HAP-1 (cell line): ENCODE results near the gene UTRN.

ENCODE experiments used
- DNase-seq, 2 experiments: peaks; one replicate each; pipeline ENCODE4 v3.0.0-alpha.2; 2016 to 2020; ENCODE audit warnings: low spot score in 2 of 2
- H3K27me3 ChIP-seq: fragments of 250-450 bp; sonication (Bioruptor Pico); 2 replicates; pipeline ENCODE4 v1.5.1; 2020; ENCODE audit warnings: low read depth, mild to moderate bottlenecking, moderate library complexity
- H3K36me3 ChIP-seq: fragments of 250-450 bp; sonication (Bioruptor Pico); replicated peaks from 2 replicates; pipeline ENCODE4 v1.5.1; 2020; ENCODE audit warnings: mild to moderate bottlenecking
- H3K4me1 ChIP-seq: fragments of 250-450 bp; sonication (Bioruptor Pico); 2 replicates; pipeline ENCODE4 v1.5.1; 2020; ENCODE audit warnings: mild to moderate bottlenecking
- H3K4me3 ChIP-seq: fragments of 250-450 bp; sonication (Bioruptor Pico); 2 replicates; pipeline ENCODE4 v1.5.1; 2020; ENCODE audit warnings: mild to moderate bottlenecking, moderate library complexity
- H3K9me3 ChIP-seq: fragments of 250-450 bp; sonication (Bioruptor Pico); 2 replicates; pipeline ENCODE4 v1.5.1; 2020; ENCODE audit warnings: mild to moderate bottlenecking, moderate library complexity
- in situ Hi-C: fragments of 300-500 bp; cut with MboI; formaldehyde crosslinking; loops from 3 replicates; pipeline ENCODE4 v1.14.3; 2020; ENCODE audit warnings: low sequenced_read_pairs, inconsistent platforms, mixed read lengths

Gene UTRN

DNA sequence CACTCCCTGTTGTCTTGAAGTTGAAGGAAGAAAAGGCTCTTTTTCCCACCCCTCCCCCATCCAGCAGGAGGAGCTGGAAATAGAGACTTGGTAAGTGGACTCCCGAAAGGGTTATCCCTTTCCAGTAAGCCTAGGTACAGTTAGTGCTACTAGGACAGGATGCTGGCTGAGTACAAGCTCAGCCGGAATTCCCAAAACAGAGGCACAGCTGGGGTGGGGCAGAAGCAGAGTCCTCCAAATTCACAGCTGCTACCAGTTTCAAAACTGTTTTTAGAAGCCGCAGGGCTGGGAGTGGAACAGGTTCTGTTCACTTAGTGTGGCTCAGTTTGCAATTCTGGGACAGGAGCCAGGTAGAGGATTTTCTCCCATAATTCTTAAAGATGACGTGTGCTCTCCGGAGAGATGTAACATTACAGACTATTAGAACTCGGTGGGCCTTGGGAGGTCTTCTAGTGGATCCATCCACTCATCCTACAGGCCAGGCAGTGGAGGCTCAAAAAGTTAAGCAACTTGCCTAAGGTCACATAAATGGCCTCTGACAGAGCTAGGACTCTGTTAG, 19.0 kb upstream of the UTRN start:
- in situ Hi-C loops = no loop called here
- H3K27me3 ChIP-seq = no peaks in the 10 kb centered on the region
- no peak overlapping the region for H3K4me3 ChIP-seq
- DNase-seq = peak; percentile 65
- no peaks in the 10 kb centered on the region for H3K36me3 ChIP-seq
- no peaks in the 10 kb centered on the region; the same call in 1 of the 2 replicates for H3K9me3 ChIP-seq
- peaks cover 30% of the 10 kb centered on the region for H3K4me1 ChIP-seq

DNA sequence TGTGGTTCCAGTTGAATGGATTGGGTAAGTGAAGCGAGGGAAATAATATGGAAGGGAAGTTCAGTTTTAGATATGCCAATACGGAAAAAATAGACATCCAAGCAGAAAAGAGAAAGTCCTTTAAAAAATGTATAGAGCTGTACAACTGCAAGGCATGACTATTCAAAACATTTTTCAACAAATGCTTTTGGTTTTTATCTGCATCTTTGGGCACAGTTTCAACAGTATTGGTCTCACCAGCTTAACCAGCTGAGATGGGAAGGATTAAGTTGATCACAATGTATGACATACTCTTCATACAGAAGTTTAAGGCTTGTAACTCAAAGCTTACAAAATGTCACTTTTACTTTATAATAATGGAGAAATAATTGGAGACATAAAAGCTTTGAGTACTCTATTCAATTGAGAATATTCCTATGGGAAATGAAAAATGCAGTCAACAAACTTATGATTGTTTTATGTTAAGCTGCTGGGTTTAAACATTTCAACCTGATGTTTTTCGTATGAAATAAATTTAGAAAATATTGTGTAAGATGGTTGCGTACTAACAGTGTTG, 16.3 kb upstream of the UTRN start:
- H3K27me3 ChIP-seq = no peaks in the 10 kb centered on the region
- in situ Hi-C loops = no loop called here
- DNase-seq = no peak
- H3K4me3 ChIP-seq = no peak overlapping the region
- H3K4me1 ChIP-seq = peaks cover 28% of the 10 kb centered on the region
- H3K36me3 ChIP-seq = no peaks in the 10 kb centered on the region
- no peaks in the 10 kb centered on the region; the same call in 1 of the 2 replicates for H3K9me3 ChIP-seq

DNA sequence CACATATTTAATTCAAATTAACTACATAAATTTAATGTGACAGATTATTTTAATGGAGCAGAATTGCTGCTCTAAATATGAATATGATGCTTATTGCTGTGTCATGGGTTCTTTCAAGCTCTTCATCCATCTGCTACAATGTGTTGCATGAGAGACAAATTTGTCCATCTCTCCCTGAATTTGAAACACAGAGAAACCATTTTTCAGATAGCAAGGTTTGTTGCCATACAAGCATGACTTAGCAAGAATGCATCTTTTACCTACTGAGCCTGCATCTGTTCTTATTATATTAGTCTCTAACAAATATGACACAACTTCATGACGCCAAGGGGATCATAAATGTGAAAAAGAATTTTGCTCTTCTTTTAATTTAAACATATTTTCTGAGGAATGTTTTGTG, 8.0 kb upstream of the UTRN start:
- H3K4me3 ChIP-seq = no peak overlapping the region
- no peaks in the 10 kb centered on the region for H3K9me3 ChIP-seq
- H3K27me3 ChIP-seq = no peaks in the 10 kb centered on the region
- H3K4me1 ChIP-seq = no peaks in the 10 kb centered on the region
- in situ Hi-C loops = no loop called here
- H3K36me3 ChIP-seq = no peaks in the 10 kb centered on the region
- DNase-seq = no peak

DNA sequence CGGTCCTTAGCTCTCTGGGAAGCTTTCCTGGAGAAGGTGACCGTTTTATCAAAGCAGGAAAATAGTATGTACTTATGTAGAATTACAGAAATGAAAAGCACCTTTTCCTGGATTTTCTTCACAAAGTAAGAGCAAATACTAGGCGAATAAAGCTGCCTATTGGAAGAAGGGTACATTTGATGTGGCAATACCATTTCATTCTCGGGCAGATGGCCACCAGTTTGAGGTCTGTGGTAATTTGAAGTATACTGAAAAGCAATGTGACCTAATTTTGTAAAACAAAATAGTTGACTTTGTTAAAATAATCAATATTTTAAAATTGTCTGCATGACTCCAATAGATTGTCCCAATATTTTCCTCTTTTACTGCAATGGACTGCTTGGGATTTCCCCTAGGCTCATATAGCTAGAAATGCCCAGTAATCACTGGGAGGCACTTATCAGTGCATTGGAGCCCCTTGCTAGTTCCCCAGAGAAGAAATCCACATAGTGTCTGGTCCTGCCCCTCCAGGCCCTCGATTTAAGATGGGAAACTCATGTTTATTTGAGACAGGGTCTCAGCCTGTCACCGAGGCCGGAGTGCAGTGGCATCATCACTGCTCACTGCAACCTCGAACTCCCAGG, 7.4 kb upstream of the UTRN start:
- Histone ChIP-seq H3K4me3 (no peak overlapping the region), H3K36me3 (no peaks in the 10 kb centered on the region), H3K4me1 (no peaks in the 10 kb centered on the region), H3K27me3 (no peaks in the 10 kb centered on the region), H3K9me3 (no peaks in the 10 kb centered on the region)
- no peak for DNase-seq
- in situ Hi-C loops = no loop called here

DNA sequence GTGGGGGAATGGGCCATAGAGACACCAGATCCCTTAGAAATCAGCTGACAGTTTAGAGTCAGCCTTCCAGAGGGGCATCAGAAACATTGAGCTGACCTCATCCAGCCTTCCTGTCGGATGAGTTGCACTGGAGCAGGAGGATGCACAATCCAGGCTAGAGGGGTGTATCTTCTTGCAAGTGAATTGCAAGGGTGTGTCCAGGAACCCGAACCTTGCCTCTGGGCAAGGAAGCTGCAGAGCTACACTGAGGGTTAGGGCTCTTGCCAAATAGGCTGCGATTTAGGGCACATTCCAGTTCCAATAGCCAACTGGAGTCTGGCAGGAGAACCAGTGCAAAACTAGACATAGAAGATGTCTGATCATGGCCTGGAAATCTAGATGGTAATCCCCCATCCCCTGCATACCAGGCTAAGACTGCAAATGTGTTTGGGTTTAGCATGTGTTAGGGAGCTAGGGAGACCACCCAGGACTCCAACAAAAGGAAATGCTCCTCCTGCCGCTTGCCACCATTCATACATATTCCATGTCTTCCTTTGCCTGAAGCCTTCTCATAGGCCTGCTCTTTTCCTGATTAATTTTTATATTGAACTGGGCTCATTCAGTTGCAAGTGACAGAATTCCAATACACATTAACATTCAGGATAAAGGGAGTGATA, 6.3 kb upstream of the UTRN start:
- DNase-seq = no peak

DNA sequence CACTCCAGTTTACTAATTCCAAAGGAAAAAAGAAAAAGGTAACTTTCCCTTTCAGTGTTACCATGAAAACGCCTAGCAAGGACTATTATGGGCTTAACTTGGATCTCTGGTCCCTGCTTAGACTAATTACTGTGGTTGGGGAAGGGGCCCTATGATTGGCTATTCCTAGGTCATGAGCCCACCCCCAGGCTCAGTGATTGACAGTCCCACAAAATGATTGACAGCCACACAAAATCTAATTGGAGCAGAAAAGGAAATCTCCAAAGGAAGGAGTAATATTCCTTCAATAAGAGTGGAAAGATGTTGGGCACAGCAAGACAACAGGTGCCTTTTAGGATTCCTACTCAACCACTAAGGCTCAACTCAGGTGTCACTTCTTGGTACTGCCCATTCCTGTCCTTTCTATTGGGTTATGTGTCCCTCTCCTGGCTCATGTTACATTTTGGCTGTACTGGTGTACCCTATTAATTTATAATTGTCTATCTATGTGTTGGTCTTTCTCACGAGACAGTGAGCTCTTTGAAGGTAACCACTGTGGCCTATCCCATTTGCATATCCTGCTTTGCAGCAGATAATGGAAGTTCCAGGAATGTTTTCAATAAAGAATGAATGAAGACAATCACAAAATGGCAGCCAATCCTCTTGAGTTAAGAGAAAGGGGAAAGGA, 5.5 kb upstream of the UTRN start:
- DNase-seq = no peak
- in situ Hi-C loops = no loop called here
- Histone ChIP-seq H3K9me3 (no peaks in the 10 kb centered on the region), H3K4me3 (no peak overlapping the region), H3K36me3 (no peaks in the 10 kb centered on the region), H3K4me1 (0 out of 2 replicates have a peak, but pooled peaks cover 3% of the 10 kb centered on the region), H3K27me3 (no peaks in the 10 kb centered on the region)

More for the DNA sequence above, 6.3 kb upstream of the UTRN start:
- Histone ChIP-seq H3K27me3 (no peaks in the 10 kb centered on the region), H3K9me3 (no peaks in the 10 kb centered on the region), H3K36me3 (no peaks in the 10 kb centered on the region), H3K4me3 (no peak overlapping the region), H3K4me1 (0 out of 2 replicates have a peak, but pooled peaks cover 2% of the 10 kb centered on the region)
- in situ Hi-C loops = no loop called here

DNA sequence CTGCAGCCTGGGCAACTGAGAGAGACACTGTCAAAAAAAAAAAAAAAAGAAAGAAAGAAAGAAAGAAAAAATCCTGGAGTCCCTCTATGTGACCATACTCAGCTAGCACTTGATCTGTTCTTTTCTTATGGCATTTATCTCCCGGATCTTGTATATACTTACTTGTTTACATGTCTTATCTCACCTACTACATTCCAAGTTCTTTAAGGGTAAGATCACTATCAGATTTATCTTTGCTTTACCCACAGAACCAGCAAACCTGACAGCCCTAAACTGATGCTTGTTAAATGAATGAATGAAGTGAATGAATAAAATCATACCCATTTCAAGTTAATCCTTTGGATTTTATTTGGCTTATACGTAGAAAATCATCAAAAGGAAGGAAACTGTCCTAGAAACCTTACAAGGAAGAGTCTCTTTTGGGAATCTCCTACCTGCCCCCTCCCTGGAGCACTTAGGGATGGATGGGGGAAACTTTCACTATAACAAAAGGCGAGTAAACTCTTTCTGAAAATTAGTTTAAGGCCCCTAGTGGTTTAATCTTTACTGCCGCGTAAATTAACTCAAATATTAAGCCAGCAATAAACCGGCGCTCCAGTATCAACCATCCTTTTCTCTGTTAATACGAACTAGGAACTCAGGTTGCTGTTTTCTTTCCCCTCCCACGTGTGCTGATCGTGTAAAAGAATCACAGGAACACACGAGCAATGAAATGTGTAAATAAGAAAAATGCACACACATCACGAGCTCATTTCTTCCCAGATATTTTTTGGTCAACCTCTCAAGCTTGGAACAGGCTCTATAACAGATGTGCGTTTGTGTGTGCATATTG, 1.3 kb upstream of the UTRN start:
- H3K4me3 ChIP-seq = peak overlapping the region; percentile 71
- peak in 1 of 2 experiments; percentile 24 for DNase-seq
- in situ Hi-C loops = no loop called here
- no peaks in the 10 kb centered on the region for H3K36me3 ChIP-seq
- H3K4me1 ChIP-seq = peaks cover 6% of the 10 kb centered on the region; the same call in 1 of the 2 replicates
- no peaks in the 10 kb centered on the region for H3K9me3 ChIP-seq
- H3K27me3 ChIP-seq = no peaks in the 10 kb centered on the region

DNA sequence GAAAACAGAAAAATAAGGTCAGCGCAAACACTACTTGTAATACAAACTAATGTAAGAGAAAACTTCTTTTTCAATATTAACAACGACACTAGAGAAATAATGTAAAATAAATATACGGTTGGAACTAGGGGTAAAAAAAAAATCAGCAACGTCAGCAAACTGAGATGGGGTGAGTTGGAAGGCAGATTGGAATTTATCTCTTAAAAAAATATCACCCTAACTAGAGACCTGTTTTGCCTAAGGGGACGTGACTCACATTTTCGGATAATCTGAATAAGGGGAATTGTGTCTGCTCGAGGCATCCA, 705 bp upstream of the UTRN start:
- Histone ChIP-seq H3K27me3 (no peaks in the 10 kb centered on the region), H3K9me3 (no peaks in the 10 kb centered on the region), H3K36me3 (no peaks in the 10 kb centered on the region), H3K4me3 (peak overlapping the region; percentile 71), H3K4me1 (peaks cover 6% of the 10 kb centered on the region; the same call in 1 of the 2 replicates)
- no peak for DNase-seq
- in situ Hi-C loops = no loop called here

DNA sequence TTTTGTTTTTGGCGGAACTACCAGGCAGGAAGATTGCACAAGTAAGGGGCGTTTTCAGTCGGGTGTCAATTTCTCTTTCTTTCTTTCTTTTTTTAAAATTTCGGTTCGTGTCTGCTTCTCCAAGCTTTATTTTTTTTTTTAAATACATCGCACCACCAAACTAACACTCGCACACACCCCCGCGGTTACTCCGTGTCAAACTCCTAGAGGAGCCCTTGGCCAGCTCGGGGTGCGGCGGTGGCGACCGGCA, 338 bp downstream of the UTRN start:
- no peaks in the 10 kb centered on the region for H3K36me3 ChIP-seq
- peaks cover 6% of the 10 kb centered on the region; the same call in 1 of the 2 replicates for H3K4me1 ChIP-seq
- in situ Hi-C loops = no loop called here
- peak in 1 of 2 experiments; percentile 39 for DNase-seq
- no peaks in the 10 kb centered on the region for H3K27me3 ChIP-seq
- no peaks in the 10 kb centered on the region for H3K9me3 ChIP-seq
- peak overlapping the region; percentile 71 for H3K4me3 ChIP-seq

DNA sequence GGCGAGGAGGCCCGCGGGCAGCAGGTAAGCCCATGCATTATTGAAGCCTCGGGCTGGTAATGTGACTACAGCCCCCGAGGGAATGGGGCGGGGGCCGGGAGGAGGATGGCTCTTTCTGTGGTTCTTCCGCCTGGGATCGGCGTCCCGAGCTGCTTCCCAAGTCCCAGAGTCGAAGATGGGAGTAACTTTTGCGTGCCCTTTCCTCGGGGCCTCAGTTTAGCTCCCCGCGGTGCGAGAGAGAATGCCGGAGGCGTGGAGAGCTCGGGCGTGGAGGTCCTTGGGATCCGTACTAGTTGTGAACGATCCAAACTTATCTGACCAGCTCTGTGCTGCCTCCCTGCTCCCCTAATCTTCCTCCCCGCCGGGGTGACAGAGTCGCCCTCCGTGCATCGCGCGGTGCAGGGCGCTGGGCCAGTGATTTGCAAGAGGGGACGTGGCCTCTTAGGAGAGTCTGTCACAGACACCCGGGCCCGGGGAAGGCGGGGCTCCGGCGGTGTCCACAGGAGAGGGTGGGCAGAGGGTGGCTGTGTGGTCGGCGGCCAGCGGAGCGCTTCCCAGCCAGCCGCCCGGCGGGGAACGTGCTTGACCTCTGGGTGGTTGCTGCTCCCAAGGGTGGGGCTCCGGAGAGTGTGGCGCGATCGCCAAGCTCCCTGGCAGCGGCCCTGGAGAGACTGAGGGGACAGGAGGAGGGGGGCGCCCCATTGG, 815 bp downstream of the UTRN start:
- Histone ChIP-seq H3K9me3 (no peaks in the 10 kb centered on the region), H3K4me1 (peaks cover 6% of the 10 kb centered on the region; the same call in 1 of the 2 replicates), H3K4me3 (peak overlapping the region; percentile 71), H3K27me3 (no peaks in the 10 kb centered on the region), H3K36me3 (no peaks in the 10 kb centered on the region)
- peak; percentile 12 to 69 for DNase-seq
- in situ Hi-C loops = no loop called here

DNA sequence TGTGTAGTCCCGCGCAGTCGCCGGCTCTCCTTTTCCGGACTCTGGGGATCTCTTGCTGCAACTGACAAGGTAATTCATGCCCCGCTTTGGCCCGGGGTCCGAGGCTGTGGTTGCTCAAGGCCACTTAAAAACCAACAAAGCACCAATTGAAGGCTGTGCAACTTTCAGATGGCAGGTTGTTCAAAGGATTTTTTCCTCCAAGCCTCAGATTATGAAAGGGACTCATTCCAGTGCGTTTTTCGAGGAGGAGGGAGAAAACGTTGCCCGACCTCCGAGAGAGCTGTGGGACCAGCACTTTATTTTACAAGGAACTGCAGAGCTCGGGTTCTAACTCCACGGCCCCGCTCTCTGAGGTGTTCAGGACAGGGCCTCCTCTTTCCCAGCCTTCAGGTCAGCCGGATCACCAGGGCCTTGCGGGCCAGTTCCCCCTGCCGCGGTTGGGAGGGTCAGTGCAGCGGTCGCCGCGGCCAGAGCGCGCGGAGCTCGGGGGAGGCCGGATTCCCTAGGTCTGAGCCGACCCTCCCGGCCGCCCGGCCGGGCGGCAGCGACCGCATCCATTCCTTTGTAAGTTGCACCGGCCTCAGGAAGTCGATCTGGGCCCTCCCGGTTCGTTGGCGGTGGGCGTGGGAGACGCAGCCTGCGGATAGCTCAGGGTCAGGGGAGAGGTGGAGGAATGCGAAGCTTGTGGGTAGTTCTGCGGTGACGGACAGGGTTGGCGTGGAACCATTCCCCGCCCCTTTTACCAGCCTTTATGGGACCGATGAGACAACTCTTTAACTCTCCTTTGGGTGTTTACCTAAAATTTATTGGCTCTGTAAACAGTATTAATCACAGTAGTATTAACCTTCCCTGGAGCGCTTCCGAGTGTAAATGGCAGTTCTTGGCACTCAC, 1.6 kb downstream of the UTRN start:
- Histone ChIP-seq H3K4me1 (peaks cover 6% of the 10 kb centered on the region; the same call in 1 of the 2 replicates), H3K9me3 (no peaks in the 10 kb centered on the region), H3K4me3 (peak overlapping the region; percentile 71), H3K36me3 (no peaks in the 10 kb centered on the region), H3K27me3 (no peaks in the 10 kb centered on the region)
- DNase-seq = peak; percentile 63 to 83
- in situ Hi-C loops = no loop called here

DNA sequence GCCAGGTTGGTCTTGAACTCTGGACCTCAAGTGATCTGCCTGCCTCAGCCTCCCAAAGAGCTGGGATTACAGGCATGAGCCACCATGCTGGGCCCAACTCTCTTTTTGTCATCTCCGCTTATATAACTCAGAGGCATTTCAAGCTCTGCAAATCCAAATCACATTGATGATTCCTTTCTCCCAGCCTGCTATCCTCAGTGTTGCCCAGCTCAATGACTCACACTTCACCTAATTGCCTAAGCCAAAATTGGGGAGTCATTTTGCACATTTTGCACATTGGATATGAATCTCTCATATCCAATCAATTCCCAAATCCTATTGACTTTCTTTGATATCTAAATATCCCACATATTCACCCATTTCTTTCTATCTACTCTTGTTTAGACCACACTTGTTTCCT, 3.9 kb downstream of the UTRN start:
- Histone ChIP-seq H3K4me3 (no peak overlapping the region), H3K4me1 (peaks cover 2% of the 10 kb centered on the region; the same call in 1 of the 2 replicates), H3K9me3 (no peaks in the 10 kb centered on the region), H3K36me3 (no peaks in the 10 kb centered on the region), H3K27me3 (no peaks in the 10 kb centered on the region)
- no peak for DNase-seq
- in situ Hi-C loops = no loop called here
